WERI-Rb-1 (cell line): ENCODE measurements around the gene CD28.

ENCODE experiments used
- DNase-seq: peaks from one replicate; pipeline ENCODE4 v3.0.0-alpha.2; 2020
- H3K27ac ChIP-seq: fragments of 250-450 bp; sonication (Bioruptor Pico); 2 replicates; pipeline ENCODE4 v1.5.1; 2020; ENCODE audit warnings: mild to moderate bottlenecking, moderate library complexity
- H3K27me3 ChIP-seq: fragments of 250-450 bp; sonication (Bioruptor Pico); 2 replicates; pipeline ENCODE4 v1.5.1; 2021; ENCODE audit warnings: mild to moderate bottlenecking, low read depth, moderate library complexity; ENCODE audit not compliant: insufficient read depth, severe bottlenecking
- H3K36me3 ChIP-seq: fragments of 250-450 bp; sonication (Bioruptor Pico); 2 replicates; pipeline ENCODE4 v1.5.1; 2020; ENCODE audit warnings: mild to moderate bottlenecking, moderate library complexity
- H3K4me3 ChIP-seq: 2 replicates; pipeline ENCODE4 v1.5.1; 2011; ENCODE audit warnings: low read depth, mild to moderate bottlenecking, control low read depth, low read length
- H3K9me3 ChIP-seq: fragments of 250-450 bp; sonication (Bioruptor Pico); 2 replicates; pipeline ENCODE4 v1.5.1; 2021; ENCODE audit warnings: mild to moderate bottlenecking, moderate library complexity; ENCODE audit not compliant: severe bottlenecking
- TF ChIP-seq, protein P1 (sequence below): IDR thresholded peaks from 2 replicates; pipeline ENCODE4 v1.5.1; 2011; ENCODE audit warnings: low read depth, mild to moderate bottlenecking, control low read depth, inconsistent platforms, low read length

CD28 gene

DNA sequence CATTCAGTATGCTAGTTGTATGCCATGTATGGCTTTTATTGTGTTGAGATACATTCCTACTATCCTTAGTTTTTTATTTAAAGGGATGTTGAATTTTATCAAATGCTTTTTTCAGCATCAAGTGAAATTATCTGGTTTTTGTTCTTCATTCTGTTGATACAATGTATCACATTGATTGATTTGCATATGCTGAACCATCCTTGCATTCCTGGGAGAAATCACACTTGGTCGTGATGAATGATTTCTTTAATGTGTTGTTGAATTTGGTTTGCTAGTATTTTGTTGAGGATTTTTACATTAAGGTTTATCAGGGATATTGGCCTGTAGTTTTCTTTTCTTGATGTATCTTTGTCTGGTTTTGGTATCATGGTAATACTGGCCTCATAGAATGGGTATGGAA lies 49.7 kb downstream of the CD28 start:
- no peak for DNase-seq
- Histone ChIP-seq H3K27me3 (no peaks in the 10 kb centered on the region), H3K27ac (no peak overlapping the region), H3K9me3 (peaks cover 3% of the 10 kb centered on the region), H3K4me3 (no peak overlapping the region), H3K36me3 (no peaks in the 10 kb centered on the region)
- TF ChIP-seq, protein P1, sequence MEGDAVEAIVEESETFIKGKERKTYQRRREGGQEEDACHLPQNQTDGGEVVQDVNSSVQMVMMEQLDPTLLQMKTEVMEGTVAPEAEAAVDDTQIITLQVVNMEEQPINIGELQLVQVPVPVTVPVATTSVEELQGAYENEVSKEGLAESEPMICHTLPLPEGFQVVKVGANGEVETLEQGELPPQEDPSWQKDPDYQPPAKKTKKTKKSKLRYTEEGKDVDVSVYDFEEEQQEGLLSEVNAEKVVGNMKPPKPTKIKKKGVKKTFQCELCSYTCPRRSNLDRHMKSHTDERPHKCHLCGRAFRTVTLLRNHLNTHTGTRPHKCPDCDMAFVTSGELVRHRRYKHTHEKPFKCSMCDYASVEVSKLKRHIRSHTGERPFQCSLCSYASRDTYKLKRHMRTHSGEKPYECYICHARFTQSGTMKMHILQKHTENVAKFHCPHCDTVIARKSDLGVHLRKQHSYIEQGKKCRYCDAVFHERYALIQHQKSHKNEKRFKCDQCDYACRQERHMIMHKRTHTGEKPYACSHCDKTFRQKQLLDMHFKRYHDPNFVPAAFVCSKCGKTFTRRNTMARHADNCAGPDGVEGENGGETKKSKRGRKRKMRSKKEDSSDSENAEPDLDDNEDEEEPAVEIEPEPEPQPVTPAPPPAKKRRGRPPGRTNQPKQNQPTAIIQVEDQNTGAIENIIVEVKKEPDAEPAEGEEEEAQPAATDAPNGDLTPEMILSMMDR, result no peak

GRCh38 chr2:203758841-203759689 lies 52.6 kb downstream of the CD28 start:
- DNase-seq, result no peak
- Histone ChIP-seq H3K36me3 (no peaks in the 10 kb centered on the region), H3K27ac (no peak overlapping the region), H3K9me3 (no peaks in the 10 kb centered on the region), H3K4me3 (no peak overlapping the region), H3K27me3 (no peaks in the 10 kb centered on the region)
- TF ChIP-seq, protein P1, result no peak

GRCh38 chr2:203759690-203760365 lies 53.4 kb downstream of the CD28 start:
- no peak overlapping the region for H3K27ac ChIP-seq
- TF ChIP-seq, protein P1, result no peak

DNA sequence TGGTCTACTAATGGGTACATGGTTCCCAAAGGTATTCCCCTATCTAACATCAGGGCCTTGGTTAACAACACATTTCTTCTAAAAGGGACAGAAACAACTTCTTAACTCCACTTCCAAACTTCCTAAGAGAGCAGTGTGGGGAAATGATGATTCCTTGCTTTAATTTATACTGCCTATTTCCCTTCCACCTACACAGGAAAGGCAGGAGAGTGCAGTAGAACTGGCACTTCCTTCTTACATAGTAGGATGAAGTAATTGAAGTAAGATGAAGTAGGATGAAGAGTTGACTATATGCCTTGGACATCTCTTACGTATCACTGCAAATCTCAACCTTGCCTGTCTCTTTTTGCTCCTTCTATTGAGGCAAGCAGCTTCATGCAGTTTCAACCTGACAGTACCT lies 54.7 kb downstream of the CD28 start:
- Histone ChIP-seq H3K36me3 (no peaks in the 10 kb centered on the region), H3K27ac (no peak overlapping the region), H3K27me3 (no peaks in the 10 kb centered on the region), H3K9me3 (no peaks in the 10 kb centered on the region), H3K4me3 (no peak overlapping the region)
- TF ChIP-seq, protein P1, result no peak
- DNase-seq, result no peak

More at GRCh38 chr2:203759690-203760365, 53.4 kb downstream of the CD28 start:
- Histone ChIP-seq H3K4me3 (no peak overlapping the region), H3K36me3 (no peaks in the 10 kb centered on the region), H3K27me3 (no peaks in the 10 kb centered on the region), H3K9me3 (no peaks in the 10 kb centered on the region)
- DNase-seq, result no peak

- no peak for DNase-seq
- Histone ChIP-seq H3K4me3 (no peak overlapping the region), H3K9me3 (no peaks in the 10 kb centered on the region), H3K36me3 (no peaks in the 10 kb centered on the region), H3K27ac (no peak overlapping the region), H3K27me3 (no peaks in the 10 kb centered on the region)
- TF ChIP-seq, protein P1, result no peak
These were observed 57.0 kb downstream of the CD28 start for GRCh38 chr2:203763241-203763937.
